Kidney capillary endothelial cell (primary cell): ENCODE results near the gene DDX27.

Source experiments
- DNase-seq: peaks from one replicate; pipeline ENCODE4 v3.0.0-alpha.2; 2018; ENCODE audit warnings: low spot score

DDX27 gene

GRCh38 chr20:49288784-49289696, 69.8 kb downstream of the DDX27 start:
- no peak for DNase-seq

- DNase-seq = no peak
Measured at GRCh38 chr20:49290608-49291191, 71.5 kb downstream of the DDX27 start.

GRCh38 chr20:49291200-49291599, 72.0 kb downstream of the DDX27 start:
- DNase-seq = no peak

GRCh38 chr20:49292010-49292409, 72.8 kb downstream of the DDX27 start:
- DNase-seq = no peak

GRCh38 chr20:49293122-49293521, 73.9 kb downstream of the DDX27 start:
- no peak for DNase-seq
